MM.1S (cell line): ENCODE data around the gene JADE2.

Experiments used
- DNase-seq: peaks from one replicate; pipeline ENCODE4 v3.0.0-alpha.2; 2015
- H2AFZ ChIP-seq: fragments of 300-600 bp; sonication (generic); 2 replicates; pipeline ENCODE4 v1.6.0; 2016; ENCODE audit warnings: antibody characterized with exemption, low read length
- H3F3A ChIP-seq: fragments of 300-600 bp; sonication (generic); 2 replicates; pipeline ENCODE4 v1.6.1; 2016; ENCODE audit warnings: mild to moderate bottlenecking, antibody characterized with exemption, low read length, moderate library complexity, mixed read lengths; ENCODE audit not compliant: insufficient read depth
- H3K27ac ChIP-seq: fragments of 300-600 bp; sonication (generic); 2 replicates; pipeline ENCODE4 v1.5.1; 2016; ENCODE audit warnings: mild to moderate bottlenecking, low read length
- H3K27me3 ChIP-seq: fragments of 300-600 bp; sonication (generic); replicated peaks from 2 replicates; pipeline ENCODE4 v1.6.0; 2016; ENCODE audit warnings: low read length; ENCODE audit not compliant: insufficient read depth
- H3K36me3 ChIP-seq: fragments of 300-600 bp; sonication (generic); replicated peaks from 2 replicates; pipeline ENCODE4 v1.6.1; 2016; ENCODE audit warnings: mild to moderate bottlenecking, low read length, mixed read lengths; ENCODE audit not compliant: insufficient read depth
- H3K4me1 ChIP-seq: fragments of 300-600 bp; sonication (generic); 2 replicates; pipeline ENCODE4 v1.6.1; 2016; ENCODE audit warnings: low read length, mixed read lengths
- H3K4me2 ChIP-seq: fragments of 300-600 bp; sonication (generic); 2 replicates; pipeline ENCODE4 v1.6.0; 2016; ENCODE audit warnings: low read depth, low read length
- H3K4me3 ChIP-seq: fragments of 300-600 bp; sonication (generic); 2 replicates; pipeline ENCODE4 v1.5.1; 2016; ENCODE audit warnings: low read length, mixed read lengths
- H3K79me2 ChIP-seq: fragments of 300-600 bp; sonication (generic); 2 replicates; pipeline ENCODE4 v1.6.1; 2016; ENCODE audit warnings: mixed run types, low read length, mixed read lengths
- H3K9ac ChIP-seq: fragments of 300-600 bp; sonication (generic); 2 replicates; pipeline ENCODE4 v1.6.1; 2016; ENCODE audit warnings: low read length, mixed read lengths
- H3K9me2 ChIP-seq: fragments of 300-600 bp; sonication (generic); replicated peaks from 2 replicates; pipeline ENCODE4 v1.6.1; 2016; ENCODE audit warnings: mild to moderate bottlenecking, low read length, mixed read lengths; ENCODE audit not compliant: insufficient read depth
- H3K9me3 ChIP-seq: fragments of 300-600 bp; sonication (generic); replicated peaks from 2 replicates; pipeline ENCODE4 v1.6.1; 2016; ENCODE audit warnings: mild to moderate bottlenecking, low read length, mixed read lengths; ENCODE audit not compliant: insufficient read depth
- H4K20me1 ChIP-seq: fragments of 300-600 bp; sonication (generic); 2 replicates; pipeline ENCODE4 v1.6.1; 2016; ENCODE audit warnings: mild to moderate bottlenecking, low read length, moderate library complexity, mixed read lengths; ENCODE audit not compliant: insufficient read depth
- CTCF ChIP-seq: fragments of 300-600 bp; sonication (generic); IDR thresholded peaks from 2 replicates; pipeline ENCODE4 v1.5.1; 2016; ENCODE audit warnings: antibody characterized with exemption, low read length, mixed read lengths
- EZH2 ChIP-seq: fragments of 300-600 bp; sonication (generic); optimal IDR thresholded peaks from 2 replicates; pipeline ENCODE3; 2017; ENCODE audit warnings: low read depth, mild to moderate bottlenecking, antibody characterized with exemption, low read length, mixed read lengths
- EZH2phosphoT487 ChIP-seq: fragments of 300-600 bp; sonication (generic); IDR thresholded peaks from 2 replicates; pipeline ENCODE4 v1.6.1; 2018; ENCODE audit warnings: antibody characterized with exemption, low read length

Gene JADE2

DNA sequence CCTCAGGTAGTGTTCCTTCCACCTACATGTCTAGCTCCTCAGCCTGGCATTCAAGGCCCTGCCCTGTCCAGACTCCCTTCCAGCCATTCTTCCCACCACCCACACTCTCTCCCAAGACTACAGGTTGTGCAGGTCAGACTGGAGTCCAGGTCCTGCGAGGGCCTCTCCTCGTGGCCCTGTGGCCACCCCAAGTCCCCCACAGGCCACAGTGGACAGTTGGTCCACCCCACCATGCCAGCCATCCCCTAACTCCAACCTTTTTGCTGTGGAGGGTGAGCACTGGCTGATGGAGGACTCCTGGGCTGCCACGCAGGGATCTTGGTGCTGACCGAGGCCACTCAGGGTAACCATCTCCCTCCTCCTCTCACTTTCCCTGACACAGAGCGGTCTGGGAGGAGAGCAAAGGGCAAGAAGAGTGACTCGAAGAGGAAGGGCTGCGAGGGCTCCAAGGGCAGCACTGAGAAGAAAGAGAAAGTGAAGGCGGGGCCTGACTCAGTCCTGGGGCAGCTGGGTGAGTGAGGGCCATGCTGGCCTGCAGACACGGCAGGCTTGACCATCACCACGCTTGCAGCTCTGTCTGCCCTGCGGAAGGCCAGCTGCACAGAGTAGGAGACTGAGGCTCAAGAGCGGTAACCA is 51.0 kb downstream of the JADE2 start:
- Histone ChIP-seq H2AFZ (no peak overlapping the region), H3F3A (no peaks in the 10 kb centered on the region), H3K36me3 (peaks cover 3% of the 10 kb centered on the region; the same call in 1 of the 2 replicates), H3K4me1 (no peaks in the 10 kb centered on the region), H3K27ac (no peak overlapping the region), H4K20me1 (no peaks in the 10 kb centered on the region), H3K9me3 (no peaks in the 10 kb centered on the region), H3K4me2 (no peak overlapping the region), H3K4me3 (no peak overlapping the region), H3K9ac (no peak overlapping the region), H3K27me3 (no peaks in the 10 kb centered on the region), H3K9me2 (no peaks in the 10 kb centered on the region), H3K79me2 (no peaks in the 10 kb centered on the region)
- no peak for DNase-seq
- TF ChIP-seq EZH2phosphoT487 (no peak), EZH2 (no peak), CTCF (no peak)

DNA sequence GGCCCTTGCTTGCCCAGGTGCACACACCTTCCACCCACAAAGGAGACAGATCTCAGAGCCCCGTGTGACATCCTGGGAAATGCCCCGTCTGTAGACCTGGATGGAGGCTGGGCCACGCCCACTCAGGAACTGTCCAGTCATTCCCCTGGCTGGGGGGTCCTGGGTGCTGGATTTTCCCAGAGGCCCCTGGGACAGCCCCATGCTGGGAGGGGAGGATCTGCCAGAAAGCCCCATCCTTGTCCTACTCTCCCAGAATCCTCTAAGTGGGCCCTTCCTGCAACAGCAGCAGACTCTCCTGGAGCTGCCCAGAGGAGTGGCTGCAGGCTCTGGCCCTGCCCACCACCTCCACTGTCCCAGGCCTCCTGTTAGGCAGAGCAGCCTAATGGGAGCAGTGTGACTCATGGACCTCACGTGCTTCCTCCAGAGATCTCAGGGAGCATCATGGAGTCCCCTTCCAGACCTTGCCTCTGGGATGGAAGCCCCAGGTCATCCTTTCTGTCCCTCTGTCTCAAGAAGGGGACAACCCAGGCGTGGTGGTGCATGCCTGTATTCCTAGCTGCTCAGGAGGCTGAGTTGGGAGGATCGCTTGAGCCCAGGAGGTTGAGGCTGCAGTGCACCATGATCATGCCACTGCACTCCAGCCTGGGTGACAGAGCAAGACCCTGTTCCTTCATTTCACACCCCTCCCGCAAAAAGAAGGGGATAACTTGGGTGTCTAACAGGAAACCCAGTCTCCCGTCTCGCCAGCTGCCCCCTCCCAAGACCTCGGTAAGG is 51.7 kb downstream of the JADE2 start:
- no peak for DNase-seq
- TF ChIP-seq CTCF (no peak), EZH2phosphoT487 (no peak), EZH2 (no peak)
- H3K36me3 ChIP-seq: 0 out of 2 replicates have a peak, but pooled peaks cover 3% of the 10 kb centered on the region

DNA sequence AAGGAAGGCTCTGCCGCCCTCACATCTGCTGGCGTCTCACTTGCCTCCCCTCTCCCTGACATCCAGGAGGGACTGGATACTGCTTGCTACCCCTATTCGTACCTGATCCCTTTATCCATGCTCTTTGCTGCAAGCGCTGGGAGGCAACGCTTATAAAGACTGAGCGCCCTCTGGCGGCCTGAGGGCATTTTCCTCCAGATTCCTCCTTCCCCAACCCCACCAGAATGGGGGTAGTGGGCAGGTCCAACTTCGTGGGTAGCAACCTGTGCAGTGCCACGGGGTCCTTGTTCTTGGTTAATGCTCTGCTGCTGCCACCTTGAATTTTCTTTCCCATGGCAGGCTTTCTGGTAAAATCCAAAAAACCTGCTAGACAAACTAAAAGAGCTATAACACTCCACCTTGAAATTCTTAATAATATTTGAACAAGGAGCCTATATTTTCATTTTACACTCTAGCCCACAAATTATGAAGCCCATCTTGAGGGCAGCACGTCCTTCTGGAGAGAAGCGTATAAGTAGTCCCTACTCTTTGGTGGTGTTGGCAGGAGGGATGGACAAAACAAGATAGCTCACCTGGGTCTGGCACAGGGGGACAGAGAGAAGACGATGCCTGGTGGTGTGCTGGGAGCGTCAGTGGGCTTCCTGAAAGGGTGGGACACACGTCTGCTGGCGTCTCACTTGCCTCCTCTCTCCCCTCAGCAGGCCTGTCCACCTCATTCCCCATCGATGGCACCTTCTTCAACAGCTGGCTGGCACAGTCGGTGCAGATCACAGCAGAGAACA is 52.5 kb downstream of the JADE2 start:
- TF ChIP-seq CTCF (peak; percentile 85), EZH2phosphoT487 (no peak), EZH2 (no peak)
- Histone ChIP-seq H2AFZ (no peak overlapping the region), H3K9ac (no peak overlapping the region), H3K79me2 (no peaks in the 10 kb centered on the region), H3K4me2 (no peak overlapping the region), H3K9me2 (no peaks in the 10 kb centered on the region), H3K27ac (no peak overlapping the region), H3K36me3 (0 out of 2 replicates have a peak, but pooled peaks cover 3% of the 10 kb centered on the region), H4K20me1 (no peaks in the 10 kb centered on the region), H3K9me3 (no peaks in the 10 kb centered on the region), H3K4me1 (no peaks in the 10 kb centered on the region), H3F3A (no peaks in the 10 kb centered on the region), H3K27me3 (no peaks in the 10 kb centered on the region), H3K4me3 (no peak overlapping the region)
- DNase-seq: peak; percentile 51

More for the DNA sequence above, 51.7 kb downstream of the JADE2 start:
- no peaks in the 10 kb centered on the region for H4K20me1 ChIP-seq
- H3K79me2 ChIP-seq: no peaks in the 10 kb centered on the region
- no peaks in the 10 kb centered on the region for H3K9me2 ChIP-seq
- H3K27me3 ChIP-seq: no peaks in the 10 kb centered on the region
- no peak overlapping the region for H2AFZ ChIP-seq
- H3K4me1 ChIP-seq: no peaks in the 10 kb centered on the region
- H3K27ac ChIP-seq: no peak overlapping the region
- no peak overlapping the region for H3K4me2 ChIP-seq
- no peaks in the 10 kb centered on the region for H3F3A ChIP-seq
- H3K9me3 ChIP-seq: no peaks in the 10 kb centered on the region
- no peak overlapping the region for H3K4me3 ChIP-seq
- no peak overlapping the region for H3K9ac ChIP-seq
